DMS153 treated with DMSO at 0.1 percent for 48 hours (cell line): Measurements from ENCODE around the gene CHRNB2.
"Not testable (repeated sequence)": the region's sequence is repeated elsewhere in the genome, so short reads cannot be mapped to it uniquely, and the experiment has no call there.

Experiments
- DNase-seq: peaks from one replicate; lab custom pipeline; 2025; ENCODE audit not compliant: unreplicated experiment; lab: John Stamatoyannopoulos, UW

CHRNB2 gene, protein sequence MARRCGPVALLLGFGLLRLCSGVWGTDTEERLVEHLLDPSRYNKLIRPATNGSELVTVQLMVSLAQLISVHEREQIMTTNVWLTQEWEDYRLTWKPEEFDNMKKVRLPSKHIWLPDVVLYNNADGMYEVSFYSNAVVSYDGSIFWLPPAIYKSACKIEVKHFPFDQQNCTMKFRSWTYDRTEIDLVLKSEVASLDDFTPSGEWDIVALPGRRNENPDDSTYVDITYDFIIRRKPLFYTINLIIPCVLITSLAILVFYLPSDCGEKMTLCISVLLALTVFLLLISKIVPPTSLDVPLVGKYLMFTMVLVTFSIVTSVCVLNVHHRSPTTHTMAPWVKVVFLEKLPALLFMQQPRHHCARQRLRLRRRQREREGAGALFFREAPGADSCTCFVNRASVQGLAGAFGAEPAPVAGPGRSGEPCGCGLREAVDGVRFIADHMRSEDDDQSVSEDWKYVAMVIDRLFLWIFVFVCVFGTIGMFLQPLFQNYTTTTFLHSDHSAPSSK

DNA sequence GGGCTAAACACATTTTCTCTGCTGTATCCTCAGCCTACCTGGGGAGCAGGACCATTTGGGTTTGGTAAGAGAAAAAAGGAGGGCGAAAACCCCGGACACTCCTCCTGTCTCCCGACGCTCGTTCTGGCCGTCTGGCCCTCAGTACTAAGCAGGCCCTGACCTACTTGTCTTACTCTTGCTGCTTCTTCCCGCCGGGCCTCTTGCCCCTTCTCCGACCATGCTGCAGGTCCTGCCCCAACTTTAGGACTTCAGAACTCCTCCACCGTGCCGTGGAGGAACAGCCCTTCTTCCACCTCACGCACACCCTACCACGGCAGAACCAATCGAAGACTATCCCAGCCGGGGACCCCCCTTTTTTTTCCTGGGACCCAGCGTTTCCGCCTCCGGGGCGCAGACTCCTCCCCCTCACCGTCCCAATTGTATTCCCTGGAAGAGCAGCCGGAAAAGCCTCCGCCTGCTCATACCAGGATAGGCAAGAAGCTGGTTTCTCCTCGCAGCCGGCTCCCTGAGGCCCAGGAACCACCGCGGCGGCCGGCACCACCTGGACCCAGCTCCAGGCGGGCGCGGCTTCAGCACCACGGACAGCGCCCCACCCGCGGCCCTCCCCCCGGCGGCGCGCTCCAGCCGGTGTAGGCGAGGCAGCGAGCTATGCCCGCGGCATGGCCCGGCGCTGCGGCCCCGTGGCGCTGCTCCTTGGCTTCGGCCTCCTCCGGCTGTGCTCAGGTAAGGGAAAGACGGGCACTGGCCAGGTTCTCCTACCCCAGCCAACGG is at the start of gene CHRNB2:
TSS of gene CHRNB2 (plus strand) at position 393 of the 771 bp plus-strand sequence. CDS start at position 660, 267 bp downstream.
- DNase-seq = peak; percentile 88

DNA sequence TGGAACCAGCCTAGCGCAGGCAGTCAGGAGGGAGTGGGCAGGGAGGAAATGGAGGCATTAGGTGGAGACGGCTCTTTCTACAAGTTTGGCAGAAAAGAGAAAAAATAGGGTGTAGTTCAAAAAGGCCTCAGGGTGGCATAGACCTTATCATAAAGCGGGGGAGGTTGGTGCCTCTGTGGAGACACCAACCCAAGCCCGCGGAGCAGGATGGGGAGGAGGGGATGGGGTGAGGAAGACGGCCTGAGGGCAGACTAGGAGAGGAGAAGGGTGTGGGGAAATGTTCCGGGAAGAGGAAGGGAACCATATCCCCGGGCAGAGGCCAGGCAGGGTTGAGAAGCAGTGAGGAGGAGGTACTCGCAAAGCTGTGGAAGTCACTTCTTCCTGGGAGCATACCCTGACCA is 48.0 kb upstream of the CHRNB2 start:
- no peak for DNase-seq

DNA sequence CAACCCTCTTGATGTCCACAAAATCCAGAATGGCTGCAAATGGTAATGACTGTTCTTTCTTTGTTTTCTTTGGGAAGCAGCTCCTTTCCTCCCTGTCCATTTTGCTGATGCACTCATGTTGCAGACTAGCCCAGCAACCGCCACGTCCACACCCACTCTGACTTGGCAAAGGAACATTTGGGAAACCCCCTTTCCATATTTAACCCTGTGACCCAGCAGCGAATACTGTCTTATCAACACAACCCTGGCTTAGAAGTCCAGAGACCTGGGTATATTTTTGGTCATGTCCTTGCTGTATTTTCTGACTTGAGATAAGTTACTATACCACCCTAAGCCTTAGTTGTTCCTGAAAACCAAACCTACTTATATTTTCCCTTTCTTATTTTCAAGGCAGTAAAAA is 47.2 kb upstream of the CHRNB2 start:
- DNase-seq = no peak

DNA sequence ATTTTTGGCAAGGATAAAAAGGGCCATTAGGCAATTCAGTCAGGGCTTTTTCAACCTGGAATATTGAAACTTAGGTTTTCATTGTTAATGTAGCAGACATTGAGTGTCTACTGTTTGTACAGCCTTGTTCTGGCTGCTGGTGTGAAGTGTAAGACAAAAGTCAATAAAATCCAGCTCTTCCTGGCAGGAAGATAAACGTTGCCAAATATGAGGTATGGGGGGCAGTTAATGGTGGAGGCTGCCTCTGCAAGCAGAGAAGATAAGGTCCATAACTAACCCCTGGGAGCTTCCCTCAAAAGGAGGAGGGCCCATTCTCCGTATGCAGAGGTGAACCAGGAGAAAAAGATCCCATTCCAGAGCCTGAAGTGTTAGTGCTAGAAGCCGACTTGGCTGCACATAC is 45.9 kb upstream of the CHRNB2 start:
- peak; percentile 13 for DNase-seq

DNA sequence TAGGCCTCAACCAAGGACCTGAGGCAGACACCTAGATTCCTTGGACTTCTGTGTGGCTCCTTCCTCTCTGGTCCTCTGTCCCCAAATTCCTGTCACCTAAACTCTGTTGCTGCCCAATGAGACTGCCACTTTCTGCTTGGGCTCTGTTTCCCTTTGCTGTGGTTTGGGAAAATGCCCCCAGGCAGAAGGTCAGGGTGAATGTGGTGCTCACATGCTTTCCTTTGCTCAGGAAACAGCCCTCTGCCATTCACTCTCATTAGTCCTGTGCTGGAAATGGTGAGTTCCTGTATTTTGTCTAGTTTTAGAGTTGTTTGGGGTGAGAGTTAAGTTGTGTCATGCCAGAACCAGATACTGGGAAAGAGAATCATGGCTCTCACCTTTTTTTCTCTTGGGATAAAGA is 42.7 kb upstream of the CHRNB2 start:
- no peak for DNase-seq

DNA sequence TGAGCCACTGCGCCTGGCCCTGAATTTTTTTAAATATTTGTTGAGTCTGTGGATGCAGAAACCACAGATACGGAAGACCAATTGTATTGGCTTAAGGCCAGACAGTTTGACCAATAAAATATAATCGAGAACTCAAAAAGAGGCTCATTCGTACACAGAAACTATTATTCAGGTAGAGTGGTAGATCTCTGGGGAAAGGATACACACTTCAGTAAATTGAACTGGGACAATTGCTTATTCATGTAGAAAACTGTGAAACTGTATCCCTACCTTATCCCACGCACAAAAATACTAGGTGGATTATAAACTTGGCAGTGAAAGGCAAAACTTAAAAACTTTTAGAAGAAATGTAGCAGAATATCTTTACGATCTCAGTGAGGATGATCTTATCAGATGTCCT is 40.4 kb upstream of the CHRNB2 start:
- DNase-seq = no peak

DNA sequence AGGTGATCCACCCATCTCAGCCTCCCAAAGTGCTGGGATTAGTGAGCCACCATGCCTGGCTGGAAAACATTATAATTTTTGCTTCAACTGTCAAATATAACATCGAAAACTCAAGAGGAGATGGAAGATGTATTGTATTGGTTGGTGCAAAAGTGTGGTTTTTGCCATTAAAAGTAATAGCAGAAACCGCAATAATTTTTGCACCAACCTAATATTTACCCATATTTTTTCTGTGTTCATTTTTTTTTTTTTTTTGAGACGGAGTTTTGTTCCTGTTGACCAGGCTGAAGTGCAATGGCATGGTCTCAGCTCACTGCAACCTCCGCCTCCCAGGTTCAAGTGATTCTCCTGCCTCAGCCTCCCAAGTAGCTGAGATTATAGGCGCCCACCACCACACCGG is 38.3 kb upstream of the CHRNB2 start:
- no peak for DNase-seq

GRCh38 chr1:154531950-154532349 is 35.6 kb upstream of the CHRNB2 start:
- DNase-seq = not testable (repeated sequence)

DNA sequence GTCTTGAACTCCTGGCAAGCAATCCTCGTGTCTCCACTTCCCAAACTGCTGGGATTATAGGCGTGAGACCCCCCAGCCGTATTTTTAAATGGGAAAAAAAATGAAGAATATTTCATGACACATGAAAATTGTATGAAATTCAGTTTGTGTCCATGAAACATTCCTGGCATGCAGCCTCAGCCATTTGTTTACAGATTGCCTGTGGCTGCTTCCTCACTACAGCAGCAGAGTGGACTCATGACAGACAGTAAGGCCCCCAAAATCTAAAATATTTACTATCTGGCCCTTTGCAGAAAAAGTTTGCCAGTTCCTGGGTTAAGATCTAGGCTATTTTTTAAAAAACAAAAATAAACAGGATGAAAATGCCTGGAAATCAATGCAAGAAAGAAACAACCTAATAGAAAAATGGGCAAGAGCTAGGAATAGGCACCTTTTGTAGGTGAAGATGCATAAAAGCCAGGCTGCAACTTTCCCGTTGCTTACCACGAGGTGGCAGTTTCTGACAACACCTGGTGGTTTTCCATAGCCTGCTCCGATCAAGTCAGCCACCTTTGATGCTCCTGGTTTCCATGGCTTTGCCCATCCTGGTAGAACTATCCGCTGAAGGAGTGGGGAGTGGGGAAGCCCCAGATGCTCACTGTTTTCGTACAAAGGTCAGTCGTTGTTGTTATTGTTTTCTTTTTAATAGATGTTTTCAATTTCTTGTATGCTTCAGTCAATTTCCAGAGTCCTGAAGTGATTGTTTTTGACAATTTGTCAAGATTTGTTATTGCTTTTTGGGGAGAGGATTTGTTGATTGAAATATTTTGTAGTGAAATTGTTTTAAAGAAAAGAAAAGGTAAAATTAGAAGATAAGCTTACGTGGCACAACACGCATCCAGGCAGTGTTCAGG is 33.4 kb upstream of the CHRNB2 start:
- peak; percentile 52 for DNase-seq

GRCh38 chr1:154536570-154536969 is 31.0 kb upstream of the CHRNB2 start:
- no peak for DNase-seq

DNA sequence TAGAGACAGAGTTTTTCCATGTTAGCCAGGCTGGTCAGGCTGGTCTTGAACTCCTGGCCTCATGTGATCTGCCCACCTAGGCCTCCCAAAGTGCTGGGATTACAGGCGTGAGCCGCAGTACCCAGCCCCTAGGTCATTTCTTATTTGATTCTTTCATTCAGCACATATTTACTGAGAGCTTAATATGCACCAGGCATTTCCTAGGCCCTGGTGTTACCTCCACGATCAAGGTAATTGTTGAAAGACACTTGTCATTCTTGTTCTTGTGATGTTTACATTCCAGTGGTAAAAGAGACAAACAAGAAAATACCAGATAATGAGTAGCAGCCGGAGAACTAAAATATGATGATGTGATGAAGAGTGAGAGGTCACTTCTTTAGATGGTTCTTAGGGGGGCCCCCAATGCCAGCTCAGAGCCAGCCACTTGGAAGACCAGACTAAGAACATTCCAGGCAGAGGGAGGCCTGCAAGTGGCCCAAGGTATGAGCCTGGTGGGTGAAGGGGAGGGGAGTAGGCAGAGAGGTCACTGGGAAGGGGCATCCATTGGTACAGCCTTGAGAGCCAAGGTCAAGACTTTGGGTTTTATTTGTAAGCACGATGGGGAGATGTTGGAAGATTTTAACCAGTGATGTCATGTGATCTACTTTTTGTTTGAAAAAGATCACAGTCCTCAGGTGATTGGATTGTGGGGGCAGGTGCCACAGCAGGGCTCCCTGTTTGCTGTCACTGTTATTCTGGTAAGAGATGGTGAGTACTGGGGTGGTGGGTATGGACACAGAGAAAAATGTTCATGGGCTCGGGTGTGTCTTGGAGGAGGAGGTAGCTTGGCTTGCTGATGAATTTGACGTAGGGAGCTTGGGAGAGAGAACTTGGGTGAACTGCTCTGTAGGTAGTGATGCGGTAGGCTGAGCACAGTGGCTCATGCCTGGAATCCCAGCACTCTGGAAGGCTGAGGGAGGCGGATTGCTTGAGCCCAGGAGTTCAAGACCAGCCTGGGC is 27.8 kb upstream of the CHRNB2 start:
- DNase-seq = no peak

GRCh38 chr1:154541231-154541630 is 26.3 kb upstream of the CHRNB2 start:
- no peak for DNase-seq

GRCh38 chr1:154546264-154547063 is 21.1 kb upstream of the CHRNB2 start:
- peak; percentile 79 for DNase-seq

DNA sequence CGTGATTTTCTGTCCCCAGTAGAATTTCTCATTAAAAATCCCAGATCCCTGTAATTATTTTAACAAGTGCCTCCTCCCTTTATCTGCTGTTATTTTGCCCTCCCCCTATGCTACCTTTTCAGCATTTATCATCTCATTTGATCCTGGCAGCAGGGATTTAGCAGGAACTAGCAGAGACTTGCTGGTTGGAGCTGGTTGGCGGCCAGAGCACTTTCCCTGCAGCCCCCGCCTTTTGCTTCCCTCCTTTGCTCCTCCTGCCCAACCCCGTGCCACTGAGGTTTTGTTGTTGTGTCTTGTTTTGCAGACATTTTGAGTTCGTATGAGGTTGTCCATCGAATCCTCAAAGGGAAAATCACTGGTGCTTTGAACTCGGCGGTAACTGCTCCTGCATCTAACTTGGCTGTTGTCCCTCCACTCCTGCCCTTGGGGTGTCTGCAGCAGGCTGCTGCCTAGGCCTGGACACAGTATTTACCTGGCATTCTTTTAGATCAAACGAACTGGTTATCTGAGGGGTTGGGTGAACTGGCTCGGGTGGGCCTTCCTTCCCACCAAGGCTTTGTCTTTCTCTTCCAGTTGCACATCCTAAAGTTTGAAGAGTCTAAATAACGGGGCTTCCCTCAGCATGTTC is 20.4 kb upstream of the CHRNB2 start:
- no peak for DNase-seq

- no peak for DNase-seq
Measured at GRCh38 chr1:154548028-154548427, 19.6 kb upstream of the CHRNB2 start.

GRCh38 chr1:154549202-154549770 is 18.3 kb upstream of the CHRNB2 start:
- DNase-seq = no peak

DNA sequence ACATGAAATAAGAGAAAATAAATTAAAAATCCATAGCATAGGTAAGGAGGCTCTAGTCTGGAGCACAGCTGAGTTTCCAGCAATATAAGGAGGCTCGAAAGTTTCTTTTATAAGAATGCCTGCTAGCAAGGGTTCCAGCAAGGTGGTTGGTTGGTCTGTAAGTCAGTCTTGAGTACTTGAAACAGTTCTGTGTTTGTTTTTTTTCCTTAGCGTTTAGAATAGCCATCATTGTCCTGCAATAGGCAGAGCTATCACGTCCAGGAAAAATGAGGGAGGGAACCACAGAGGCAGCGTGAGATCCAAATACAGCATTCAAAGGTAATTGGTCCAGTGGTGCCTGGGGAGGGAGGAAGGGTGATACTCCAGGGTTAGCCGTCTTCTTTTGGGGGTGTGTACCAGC is 17.5 kb upstream of the CHRNB2 start:
- no peak for DNase-seq

DNA sequence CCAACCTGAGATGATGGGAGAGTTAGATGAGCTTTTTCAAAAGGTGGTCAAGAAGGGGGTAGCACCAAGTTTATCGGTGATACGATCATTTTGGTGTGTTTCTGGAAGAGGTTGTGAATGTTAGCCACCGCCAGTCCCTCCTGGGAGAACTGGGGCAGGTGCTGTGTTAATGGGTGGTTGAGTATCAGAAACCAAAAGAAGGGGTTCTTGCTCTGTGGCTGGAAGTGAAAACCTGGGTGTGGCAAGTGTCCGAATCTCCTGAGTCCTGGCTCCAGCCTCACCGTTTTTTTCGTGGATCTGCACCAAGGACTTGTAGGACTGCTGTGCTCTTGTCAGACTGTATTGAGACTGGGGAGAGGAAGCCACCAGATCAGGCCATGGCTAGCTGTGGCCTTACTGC is 16.9 kb upstream of the CHRNB2 start:
- no peak for DNase-seq
